HL-60 (cell line): ENCODE results near the gene PITPNM3.

Experiments
- DNase-seq, 2 experiments: peaks; one replicate each; pipeline ENCODE4 v3.0.0-alpha.2; 2010 to 2020; ENCODE audit warnings: low read depth in 1 of 2, low spot score in 1 of 2
- H3K27ac ChIP-seq: fragments of 250-450 bp; sonication (Bioruptor Pico); replicated peaks from 2 replicates; pipeline ENCODE4 v1.5.1; 2020; ENCODE audit warnings: mild to moderate bottlenecking, moderate library complexity
- H3K27me3 ChIP-seq: fragments of 250-450 bp; sonication (Bioruptor Pico); 2 replicates; pipeline ENCODE4 v1.5.1; 2021; ENCODE audit warnings: mild to moderate bottlenecking, moderate library complexity; ENCODE audit not compliant: insufficient read depth, poor library complexity, severe bottlenecking
- H3K4me3 ChIP-seq: replicated peaks from 2 replicates; pipeline ENCODE4 v1.5.1; 2011; ENCODE audit warnings: mild to moderate bottlenecking, control low read depth, low read length; ENCODE audit not compliant: insufficient read depth
- CTCF ChIP-seq: IDR thresholded peaks from one replicate; pipeline ENCODE4 v1.5.1; 2011; ENCODE audit warnings: low read length, control low read depth, inconsistent platforms; ENCODE audit not compliant: insufficient read depth
- GABPA ChIP-seq: IDR thresholded peaks from 2 replicates; pipeline ENCODE4 v1.6.1; 2012; ENCODE audit warnings: low read depth
- POLR2AphosphoS5 ChIP-seq: IDR thresholded peaks from 2 replicates; pipeline ENCODE4 v1.6.1; 2012; ENCODE audit warnings: low read depth
- REST ChIP-seq: IDR thresholded peaks from 2 replicates; pipeline ENCODE4 v1.6.1; 2012; ENCODE audit warnings: low read depth; ENCODE audit not compliant: insufficient replicate concordance
- SPI1 ChIP-seq: IDR thresholded peaks from 2 replicates; pipeline ENCODE4 v1.6.1; 2012; ENCODE audit warnings: low read depth, mild to moderate bottlenecking, borderline replicate concordance

The PITPNM3 gene

GRCh38 chr17:6498901-6499540, 57.3 kb downstream of the PITPNM3 start:
- H3K27ac ChIP-seq = no peak overlapping the region
- TF ChIP-seq GABPA (no peak), REST (no peak), CTCF (no peak), POLR2AphosphoS5 (no peak), SPI1 (no peak)

GRCh38 chr17:6498356-6498755, 58.0 kb downstream of the PITPNM3 start:
- Histone ChIP-seq H3K4me3 (no peak overlapping the region), H3K27me3 (no peaks in the 10 kb centered on the region), H3K27ac (no peak overlapping the region)
- TF ChIP-seq POLR2AphosphoS5 = no peak
- no peak for TF ChIP-seq REST
- TF ChIP-seq GABPA = no peak
- TF ChIP-seq SPI1 = no peak
- DNase-seq = no peak

More at GRCh38 chr17:6498901-6499540, 57.3 kb downstream of the PITPNM3 start:
- H3K27me3 ChIP-seq = no peaks in the 10 kb centered on the region
- DNase-seq = no peak
- H3K4me3 ChIP-seq = no peak overlapping the region

GRCh38 chr17:6497496-6498221, 58.7 kb downstream of the PITPNM3 start:
- DNase-seq = no peak
- no peak overlapping the region for H3K27ac ChIP-seq

More at GRCh38 chr17:6497496-6498221, 58.7 kb downstream of the PITPNM3 start:
- Histone ChIP-seq H3K4me3 (no peak overlapping the region), H3K27me3 (no peaks in the 10 kb centered on the region)
- TF ChIP-seq SPI1 (no peak), CTCF (no peak), GABPA (no peak)
